HG02610 (cell line): ENCODE measurements around the gene KLHL10.

Experiments
- ATAC-seq: cut with Tn5 transposase; IDR thresholded peaks from one replicate; pipeline ENCODE4 v1.9.1; 2021; ENCODE audit warnings: mild to moderate bottlenecking, moderate library complexity; ENCODE audit not compliant: unreplicated experiment

The KLHL10 gene

DNA sequence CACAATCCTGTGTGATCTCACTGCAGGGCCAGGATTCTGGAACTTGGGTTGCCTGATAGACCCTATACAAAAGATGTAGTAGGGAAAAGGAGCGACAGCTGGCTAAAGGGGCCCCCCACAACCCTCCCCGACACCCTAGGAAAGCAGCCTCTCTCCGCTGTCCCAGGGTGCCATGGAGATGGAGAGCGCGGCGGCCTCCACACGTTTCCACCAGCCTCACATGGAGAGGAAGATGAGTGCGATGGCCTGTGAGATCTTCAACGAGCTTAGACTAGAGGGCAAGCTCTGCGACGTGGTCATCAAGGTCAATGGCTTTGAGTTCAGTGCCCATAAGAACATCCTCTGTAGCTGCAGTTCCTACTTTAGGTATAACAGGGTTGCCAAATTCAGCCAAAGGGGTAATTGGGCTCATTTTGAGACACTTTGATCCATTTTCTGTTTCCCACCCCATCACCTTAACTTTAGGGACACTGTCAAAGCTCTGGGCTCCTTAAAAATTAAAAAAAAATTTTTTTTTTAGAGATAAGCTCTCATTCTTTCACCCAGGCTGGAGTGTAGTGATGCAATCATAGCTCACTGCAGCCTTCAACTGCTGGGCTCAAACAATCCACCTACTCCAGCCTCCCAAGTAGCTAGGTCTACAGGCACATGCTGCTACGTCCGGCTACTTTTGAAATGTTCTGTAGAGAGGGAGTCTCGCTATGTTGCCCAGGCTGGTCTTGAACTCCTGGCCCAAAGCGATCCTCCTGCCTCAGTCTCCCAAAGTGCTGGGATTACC is at the start of gene KLHL10:
Gene KLHL10 (plus strand): TSS at position 65 of the 778 bp plus-strand sequence. CDS start 108 bp downstream, at position 173.
- no peak for ATAC-seq

DNA sequence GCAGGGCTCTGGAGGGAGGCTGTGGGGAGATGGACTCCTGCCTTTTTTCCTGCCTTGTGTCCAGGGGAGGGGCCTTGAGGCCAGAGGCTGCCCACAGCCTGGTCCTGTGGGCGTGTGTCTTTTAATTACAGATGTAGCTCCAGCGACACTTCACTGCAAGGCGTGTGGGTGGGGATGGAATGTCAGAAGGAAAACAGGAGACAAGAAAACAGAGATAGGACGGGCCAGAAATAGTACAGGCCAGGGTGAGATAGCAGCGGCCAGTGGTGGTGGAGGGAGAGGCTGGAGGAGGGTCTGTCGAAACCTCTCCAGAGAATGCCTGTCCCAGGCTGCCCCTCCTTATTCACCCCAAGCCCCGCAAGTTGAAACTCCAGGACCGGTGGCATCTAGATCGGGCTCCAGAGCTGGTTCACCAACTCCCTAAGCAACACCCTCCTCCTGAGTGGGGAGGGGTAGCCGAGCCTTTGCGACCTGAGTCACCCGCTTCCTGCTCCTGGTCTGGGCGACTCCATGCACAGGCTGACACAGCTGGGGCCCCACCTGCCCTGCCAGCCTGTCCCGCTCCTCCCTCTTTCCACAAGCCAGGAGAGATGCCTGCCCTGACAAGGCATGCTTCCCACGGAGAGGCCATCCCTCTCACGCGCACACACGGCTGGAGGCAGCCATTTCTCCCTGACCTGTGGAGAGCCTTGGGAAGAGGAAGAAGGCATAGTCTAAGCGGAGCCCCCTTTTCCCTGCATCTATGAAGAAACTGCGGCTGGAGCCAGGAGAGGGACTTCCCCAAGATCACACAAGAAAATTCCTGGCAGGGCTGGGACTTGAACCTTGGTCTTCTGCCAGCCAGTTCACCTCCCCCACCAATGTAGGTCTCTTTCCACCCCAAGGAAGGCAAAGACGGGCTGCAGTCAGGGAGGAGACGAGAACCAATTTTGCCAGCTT is 44.5 kb upstream of the KLHL10 start:
- no peak for ATAC-seq

GRCh38 chr17:41793784-41794539 is 43.7 kb upstream of the KLHL10 start:
- no peak for ATAC-seq

DNA sequence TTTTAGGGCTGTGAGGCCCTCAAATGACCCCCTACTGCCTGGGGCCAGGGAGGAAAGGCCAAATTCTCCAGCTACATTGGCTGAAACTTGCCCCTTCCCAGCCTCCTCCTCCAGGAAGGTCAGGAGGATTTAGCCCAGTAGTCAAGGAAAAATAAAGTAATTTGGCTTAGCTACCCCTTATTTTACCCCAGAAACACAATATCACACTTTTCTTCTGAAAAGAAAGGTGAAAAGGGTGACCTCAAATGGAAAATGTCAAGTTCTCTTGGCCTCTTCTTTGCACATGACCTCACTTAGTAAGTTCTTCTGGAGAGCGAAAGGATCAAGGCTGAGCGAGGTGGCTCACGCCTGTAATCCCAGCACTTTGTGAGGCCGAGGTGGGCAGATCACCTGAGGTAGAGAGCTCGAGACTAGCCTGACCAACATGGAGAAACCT is 43.1 kb upstream of the KLHL10 start:
- no peak for ATAC-seq

GRCh38 chr17:41796121-41796895 is 41.3 kb upstream of the KLHL10 start:
- ATAC-seq = no peak

GRCh38 chr17:41797377-41797776 is 40.2 kb upstream of the KLHL10 start:
- no peak for ATAC-seq

DNA sequence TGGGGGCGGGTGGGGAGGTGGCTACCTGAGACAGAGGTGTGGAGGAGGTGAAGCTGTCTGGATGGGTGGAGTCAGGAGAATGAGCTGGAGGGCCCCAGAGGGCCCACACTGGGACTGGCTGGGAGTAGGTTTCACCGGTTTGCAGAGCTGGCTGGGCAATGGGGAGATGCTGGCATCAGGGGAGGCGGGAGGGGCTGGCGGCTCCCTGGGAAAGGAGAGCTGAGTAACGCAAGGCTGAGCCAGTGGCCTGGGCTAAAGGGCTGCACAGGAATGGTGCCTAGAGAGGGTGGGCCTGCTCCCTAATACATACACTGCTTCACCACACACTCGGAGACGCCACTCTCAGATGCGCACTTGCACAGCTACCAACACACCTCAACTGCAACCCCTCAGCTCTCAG is 38.3 kb upstream of the KLHL10 start:
- no peak for ATAC-seq

GRCh38 chr17:41800601-41801373 is 36.8 kb upstream of the KLHL10 start:
- no peak for ATAC-seq

GRCh38 chr17:41801374-41802271 is 36.0 kb upstream of the KLHL10 start:
- ATAC-seq = no peak

- ATAC-seq = no peak
These were observed 34.3 kb upstream of the KLHL10 start for GRCh38 chr17:41803049-41804020.

DNA sequence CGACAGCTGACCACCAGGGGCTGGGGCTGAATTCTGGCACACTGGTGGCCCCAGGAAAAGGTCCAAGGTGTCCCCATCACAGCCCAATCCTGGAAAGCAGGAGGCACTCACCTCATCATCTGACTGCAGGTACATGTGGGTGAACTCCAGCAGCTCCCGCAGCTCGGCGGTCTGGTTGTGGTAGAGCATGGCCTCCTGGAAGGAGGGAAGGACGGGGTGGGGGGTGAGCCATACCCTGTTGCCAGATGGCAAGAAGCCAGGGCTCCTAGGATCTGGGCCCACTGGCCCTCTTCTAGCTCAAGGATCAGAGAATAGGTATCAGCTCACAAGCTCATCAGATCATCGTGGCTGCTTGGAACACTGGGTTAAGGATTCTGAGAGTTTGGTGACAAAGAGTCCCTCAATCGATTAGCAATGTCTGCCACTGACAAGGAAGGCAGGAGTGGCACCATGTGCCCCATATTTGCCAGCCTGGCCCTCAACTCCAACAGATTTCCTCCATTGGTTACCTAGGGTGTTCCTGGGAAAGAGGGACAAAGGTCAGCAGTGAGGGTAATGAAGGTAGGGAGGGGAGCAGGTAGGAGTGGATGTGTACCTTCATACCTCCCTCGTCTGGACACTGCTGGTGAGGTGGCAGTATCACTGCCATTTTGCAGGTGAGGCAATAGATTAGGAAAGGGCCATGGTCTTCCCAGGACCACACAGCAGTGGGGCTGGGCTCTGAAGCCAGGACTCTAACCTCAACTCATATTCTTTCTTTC is 30.8 kb upstream of the KLHL10 start:
- ATAC-seq = no peak

DNA sequence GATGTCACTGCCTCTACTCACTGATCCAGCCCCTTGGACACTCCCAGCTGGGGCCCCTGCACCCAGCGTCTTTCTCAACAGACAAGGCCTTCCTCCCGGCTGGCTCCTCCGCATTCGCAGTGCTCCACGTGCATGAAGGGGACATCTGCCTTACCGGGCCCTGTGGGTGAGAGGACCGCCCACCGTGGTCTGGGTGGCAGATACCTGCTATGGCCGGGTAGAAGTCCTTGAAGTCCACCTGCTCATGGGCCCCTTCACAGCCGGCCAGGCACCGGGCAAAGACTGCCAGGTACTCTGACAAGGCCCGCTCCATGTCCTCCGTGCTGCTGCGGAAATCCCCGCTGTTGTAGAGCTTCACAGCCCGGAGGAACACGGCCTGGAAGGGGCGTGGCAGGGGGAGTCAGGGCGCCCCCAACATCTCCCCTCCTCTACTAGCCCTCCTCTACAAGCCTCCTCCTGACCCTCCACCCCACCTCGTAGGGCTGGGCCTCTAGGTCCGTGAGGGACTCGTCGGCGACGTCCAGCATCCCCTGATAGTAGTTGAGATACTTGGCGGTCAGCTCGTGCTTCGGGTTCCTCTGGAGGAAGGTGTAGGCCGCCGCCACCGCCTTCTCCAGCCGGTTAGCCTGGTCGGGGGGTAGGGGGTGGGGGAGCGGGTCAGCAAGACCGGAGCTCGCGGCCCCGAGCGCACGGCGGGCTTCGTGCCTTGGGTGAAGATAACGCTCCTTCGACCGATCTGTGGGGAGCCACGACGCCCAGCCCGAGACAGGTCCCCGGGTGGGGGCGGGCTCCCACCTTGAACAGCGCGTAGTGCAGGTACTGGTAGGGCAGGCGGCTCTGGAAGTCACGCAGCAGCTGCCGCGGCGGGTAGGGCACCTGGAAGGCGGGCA is 26.7 kb upstream of the KLHL10 start:
- peak; percentile 20 for ATAC-seq

- peak; percentile 69 for ATAC-seq
These were observed 25.9 kb upstream of the KLHL10 start, which contains the start of gene P3H4 for GRCh38 chr17:41811549-41812380. P3H4 (minus strand) TSS chr17:41811949; CDS start chr17:41811915, 34 bp downstream.

GRCh38 chr17:41812381-41813151 is 25.1 kb upstream of the KLHL10 start, which contains the start of gene FKBP10:
FKBP10 (plus strand) TSS chr17:41813004; CDS start chr17:41813035, 31 bp downstream.
- no peak for ATAC-seq
